IPS-20b (cell line): Measurements from ENCODE around the gene HCN4.

ENCODE experiments used
- H3K27ac ChIP-seq: one replicate; pipeline ENCODE4 v1.5.1; 2013; ENCODE audit warnings: low read length
- H3K27me3 ChIP-seq: 2 replicates; pipeline ENCODE4 v1.6.1; 2013; ENCODE audit warnings: mild to moderate bottlenecking, low read length, inconsistent platforms; ENCODE audit not compliant: insufficient read depth
- H3K36me3 ChIP-seq: 2 replicates; pipeline ENCODE4 v1.6.1; 2013; ENCODE audit warnings: low read depth, mild to moderate bottlenecking, inconsistent platforms, low read length, moderate library complexity; ENCODE audit not compliant: insufficient read depth
- H3K4me1 ChIP-seq: 2 replicates; pipeline ENCODE4 v1.6.1; 2013; ENCODE audit warnings: mild to moderate bottlenecking, control low read depth, inconsistent platforms, low read length, moderate library complexity; ENCODE audit not compliant: insufficient read depth
- H3K4me3 ChIP-seq: 2 replicates; pipeline ENCODE4 v1.5.1; 2013; ENCODE audit warnings: mild to moderate bottlenecking, low read length, inconsistent platforms
- H3K9ac ChIP-seq: 2 replicates; pipeline ENCODE4 v1.6.1; 2013; ENCODE audit warnings: low read depth, mild to moderate bottlenecking, inconsistent platforms, low read length, moderate library complexity
- H3K9me3 ChIP-seq: 2 replicates; pipeline ENCODE4 v1.6.1; 2013; ENCODE audit warnings: mild to moderate bottlenecking, low read depth, low read length, inconsistent platforms; ENCODE audit not compliant: insufficient read depth

HCN4 gene

GRCh38 chr15:73331991-73332925 lies 36.5 kb downstream of the HCN4 start:
- H3K27me3 ChIP-seq: no peaks in the 10 kb centered on the region
- H3K9me3 ChIP-seq: no peaks in the 10 kb centered on the region
- no peak overlapping the region for H3K4me3 ChIP-seq
- peaks cover 23% of the 10 kb centered on the region; the same call in 1 of the 2 replicates for H3K36me3 ChIP-seq
- no peak overlapping the region for H3K27ac ChIP-seq
- 0 out of 2 replicates have a peak, but pooled peaks cover 2% of the 10 kb centered on the region for H3K4me1 ChIP-seq
- H3K9ac ChIP-seq: no peak overlapping the region

GRCh38 chr15:73331501-73331900 lies 37.3 kb downstream of the HCN4 start:
- H3K4me1 ChIP-seq: 0 out of 2 replicates have a peak, but pooled peaks cover 2% of the 10 kb centered on the region
- H3K27me3 ChIP-seq: no peaks in the 10 kb centered on the region
- no peak overlapping the region for H3K4me3 ChIP-seq
- no peaks in the 10 kb centered on the region for H3K9me3 ChIP-seq
- no peak overlapping the region for H3K27ac ChIP-seq
- peaks cover 18% of the 10 kb centered on the region; the same call in 1 of the 2 replicates for H3K36me3 ChIP-seq
- H3K9ac ChIP-seq: no peak overlapping the region

GRCh38 chr15:73330206-73331051 lies 38.3 kb downstream of the HCN4 start:
- Histone ChIP-seq H3K9ac (no peak overlapping the region; the same call in 1 of the 2 replicates), H3K9me3 (no peaks in the 10 kb centered on the region), H3K36me3 (peaks cover 18% of the 10 kb centered on the region; the same call in 1 of the 2 replicates), H3K4me3 (no peak overlapping the region), H3K27ac (no peak overlapping the region), H3K4me1 (0 out of 2 replicates have a peak, but pooled peaks cover 2% of the 10 kb centered on the region), H3K27me3 (no peaks in the 10 kb centered on the region)

- Histone ChIP-seq H3K9me3 (no peaks in the 10 kb centered on the region), H3K27me3 (no peaks in the 10 kb centered on the region), H3K9ac (no peak overlapping the region), H3K4me3 (no peak overlapping the region), H3K36me3 (peaks cover 21% of the 10 kb centered on the region; the same call in 1 of the 2 replicates), H3K4me1 (0 out of 2 replicates have a peak, but pooled peaks cover 2% of the 10 kb centered on the region), H3K27ac (no peak overlapping the region)
Observed at GRCh38 chr15:73329501-73330200, 39.1 kb downstream of the HCN4 start.

GRCh38 chr15:73328981-73329380 lies 39.8 kb downstream of the HCN4 start:
- Histone ChIP-seq H3K9ac (no peak overlapping the region), H3K4me3 (no peak overlapping the region), H3K27me3 (no peaks in the 10 kb centered on the region), H3K4me1 (0 out of 2 replicates have a peak, but pooled peaks cover 2% of the 10 kb centered on the region), H3K27ac (no peak overlapping the region), H3K36me3 (peaks cover 27% of the 10 kb centered on the region; the same call in 1 of the 2 replicates), H3K9me3 (no peaks in the 10 kb centered on the region)

- no peak overlapping the region for H3K9ac ChIP-seq
- no peak overlapping the region for H3K27ac ChIP-seq
- 0 out of 2 replicates have a peak, but pooled peaks cover 2% of the 10 kb centered on the region for H3K4me1 ChIP-seq
- no peaks in the 10 kb centered on the region for H3K27me3 ChIP-seq
- H3K4me3 ChIP-seq: no peak overlapping the region
- H3K36me3 ChIP-seq: peaks cover 27% of the 10 kb centered on the region; the same call in 1 of the 2 replicates
- no peaks in the 10 kb centered on the region for H3K9me3 ChIP-seq
Observed at GRCh38 chr15:73328149-73328820, 40.5 kb downstream of the HCN4 start.

GRCh38 chr15:73326157-73326556 lies 42.6 kb downstream of the HCN4 start:
- peaks cover 27% of the 10 kb centered on the region; the same call in 1 of the 2 replicates for H3K36me3 ChIP-seq
- no peaks in the 10 kb centered on the region for H3K27me3 ChIP-seq
- no peak overlapping the region for H3K4me3 ChIP-seq
- H3K9me3 ChIP-seq: no peaks in the 10 kb centered on the region
- H3K27ac ChIP-seq: no peak overlapping the region
- H3K9ac ChIP-seq: no peak overlapping the region
- H3K4me1 ChIP-seq: 0 out of 2 replicates have a peak, but pooled peaks cover 2% of the 10 kb centered on the region

- H3K36me3 ChIP-seq: peaks cover 27% of the 10 kb centered on the region; the same call in 1 of the 2 replicates
- H3K27me3 ChIP-seq: no peaks in the 10 kb centered on the region
- no peak overlapping the region for H3K4me3 ChIP-seq
- H3K27ac ChIP-seq: no peak overlapping the region
- no peaks in the 10 kb centered on the region for H3K4me1 ChIP-seq
- no peak overlapping the region for H3K9ac ChIP-seq
- no peaks in the 10 kb centered on the region for H3K9me3 ChIP-seq
Observed at GRCh38 chr15:73325191-73325861, 43.4 kb downstream of the HCN4 start.

- Histone ChIP-seq H3K27ac (no peak overlapping the region), H3K4me1 (no peaks in the 10 kb centered on the region), H3K9ac (no peak overlapping the region), H3K27me3 (no peaks in the 10 kb centered on the region), H3K4me3 (no peak overlapping the region), H3K9me3 (no peaks in the 10 kb centered on the region), H3K36me3 (peaks cover 27% of the 10 kb centered on the region; the same call in 1 of the 2 replicates)
Observed at GRCh38 chr15:73324496-73325170, 44.1 kb downstream of the HCN4 start.

GRCh38 chr15:73323956-73324355 lies 44.8 kb downstream of the HCN4 start:
- no peak overlapping the region for H3K27ac ChIP-seq
- no peaks in the 10 kb centered on the region; the same call in 1 of the 2 replicates for H3K27me3 ChIP-seq
- no peak overlapping the region for H3K4me3 ChIP-seq
- H3K9ac ChIP-seq: no peak overlapping the region
- H3K9me3 ChIP-seq: no peaks in the 10 kb centered on the region
- H3K36me3 ChIP-seq: peaks cover 22% of the 10 kb centered on the region; the same call in 1 of the 2 replicates
- no peaks in the 10 kb centered on the region for H3K4me1 ChIP-seq
